ENCODE results near the gene UNC5C.

Gene UNC5C

GRCh38 chr4:95541889-95542607 lies 6.7 kb downstream of the UNC5C start:
- no peak overlapping the region for H3K4me3 ChIP-seq (ENCODE audit: control insufficient read depth, low read depth, low read length)
- DNase-seq (ENCODE audit: low read depth), result no peak
- TF ChIP-seq, protein P1, sequence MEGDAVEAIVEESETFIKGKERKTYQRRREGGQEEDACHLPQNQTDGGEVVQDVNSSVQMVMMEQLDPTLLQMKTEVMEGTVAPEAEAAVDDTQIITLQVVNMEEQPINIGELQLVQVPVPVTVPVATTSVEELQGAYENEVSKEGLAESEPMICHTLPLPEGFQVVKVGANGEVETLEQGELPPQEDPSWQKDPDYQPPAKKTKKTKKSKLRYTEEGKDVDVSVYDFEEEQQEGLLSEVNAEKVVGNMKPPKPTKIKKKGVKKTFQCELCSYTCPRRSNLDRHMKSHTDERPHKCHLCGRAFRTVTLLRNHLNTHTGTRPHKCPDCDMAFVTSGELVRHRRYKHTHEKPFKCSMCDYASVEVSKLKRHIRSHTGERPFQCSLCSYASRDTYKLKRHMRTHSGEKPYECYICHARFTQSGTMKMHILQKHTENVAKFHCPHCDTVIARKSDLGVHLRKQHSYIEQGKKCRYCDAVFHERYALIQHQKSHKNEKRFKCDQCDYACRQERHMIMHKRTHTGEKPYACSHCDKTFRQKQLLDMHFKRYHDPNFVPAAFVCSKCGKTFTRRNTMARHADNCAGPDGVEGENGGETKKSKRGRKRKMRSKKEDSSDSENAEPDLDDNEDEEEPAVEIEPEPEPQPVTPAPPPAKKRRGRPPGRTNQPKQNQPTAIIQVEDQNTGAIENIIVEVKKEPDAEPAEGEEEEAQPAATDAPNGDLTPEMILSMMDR (IDR thresholded peaks at IDR 0.05; ENCODE audit: control insufficient read depth, insufficient read depth, low read depth, low read length, missing control alignments), result no peak

DNA sequence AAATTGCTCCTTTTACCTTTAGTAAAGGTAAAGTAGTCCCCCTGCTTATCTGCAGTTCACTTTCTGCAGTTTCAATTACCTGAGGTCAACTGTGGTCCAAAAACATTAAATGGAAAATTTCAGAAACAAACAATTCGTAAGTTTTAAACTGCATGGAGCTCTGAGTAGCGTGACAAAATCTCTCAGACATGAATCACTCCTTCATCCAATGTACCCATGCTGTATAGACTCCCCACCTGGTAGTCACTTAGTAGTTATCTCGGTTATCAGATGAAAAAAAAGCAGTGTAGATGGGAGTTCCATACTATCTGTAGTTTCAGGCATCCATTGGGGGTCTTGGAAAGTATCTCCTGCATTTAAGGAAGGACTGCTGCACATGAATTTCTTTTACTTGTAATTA lies 7.7 kb downstream of the UNC5C start:
- TF ChIP-seq, protein P1 (IDR thresholded peaks at IDR 0.05; ENCODE audit: control insufficient read depth, insufficient read depth, low read depth, low read length, missing control alignments), result no peak
- H3K4me3 ChIP-seq (ENCODE audit: control insufficient read depth, low read depth, low read length), result no peak overlapping the region
- DNase-seq (ENCODE audit: low read depth), result no peak

DNA sequence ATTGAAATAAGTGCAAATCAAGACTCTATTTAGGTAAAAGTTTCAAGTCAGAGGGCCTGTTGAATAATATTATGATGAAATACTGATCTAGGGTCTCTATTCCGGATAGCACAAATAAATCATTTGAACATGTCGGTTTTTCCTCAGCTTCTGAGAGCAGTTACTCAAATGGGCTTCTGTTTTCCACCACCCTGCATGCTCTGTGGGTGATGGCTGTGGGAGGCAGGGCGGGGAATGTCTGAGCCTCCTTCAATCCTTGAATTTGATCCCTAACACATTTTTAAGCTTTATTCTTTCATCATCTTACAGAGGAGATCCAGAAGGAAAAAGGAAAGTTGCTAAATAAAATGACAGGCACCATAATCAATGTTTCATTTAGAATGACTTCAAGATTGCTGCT lies 8.5 kb downstream of the UNC5C start:
- no peak overlapping the region for H3K4me3 ChIP-seq (ENCODE audit: control insufficient read depth, low read depth, low read length)
- TF ChIP-seq, protein P1 (IDR thresholded peaks at IDR 0.05; ENCODE audit: control insufficient read depth, insufficient read depth, low read depth, low read length, missing control alignments), result no peak
- no peak for DNase-seq (ENCODE audit: low read depth)

- no peak for DNase-seq (ENCODE audit: low read depth)
- H3K4me3 ChIP-seq (ENCODE audit: control insufficient read depth, low read depth, low read length), result no peak overlapping the region
- TF ChIP-seq, protein P1 (IDR thresholded peaks at IDR 0.05; ENCODE audit: control insufficient read depth, insufficient read depth, low read depth, low read length, missing control alignments), result no peak
Observed at GRCh38 chr4:95539106-95539505, 9.7 kb downstream of the UNC5C start.

DNA sequence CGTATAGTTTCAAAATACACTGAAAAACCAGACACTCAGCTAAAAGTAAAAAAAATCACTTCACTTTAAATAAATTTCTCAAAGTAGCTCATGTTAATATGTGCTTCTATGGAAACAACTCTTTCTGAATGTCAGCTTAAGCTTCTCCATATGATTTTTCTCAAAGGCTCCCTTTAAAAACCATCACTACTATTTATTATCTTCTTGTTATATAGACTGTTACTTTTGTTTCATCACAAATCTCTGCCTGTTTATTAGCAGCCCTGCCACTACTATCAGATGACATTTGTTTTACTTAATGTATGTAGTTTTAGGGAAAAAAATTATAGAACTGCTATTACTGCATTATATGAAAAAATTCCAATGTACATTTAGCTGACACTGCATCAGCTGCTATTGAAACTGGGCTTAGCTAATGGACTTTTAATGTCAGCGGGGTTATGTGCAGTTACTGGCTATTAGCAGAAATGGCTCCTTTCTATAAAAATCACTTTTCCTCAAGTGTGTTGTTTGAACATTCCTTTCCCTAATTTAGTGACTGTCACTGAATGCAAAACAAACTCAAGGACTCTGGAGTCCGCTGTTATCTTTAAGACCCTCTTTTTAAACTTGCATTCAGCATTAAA lies 10.8 kb downstream of the UNC5C start:
- no peak for DNase-seq (ENCODE audit: low read depth)
- no peak overlapping the region for H3K4me3 ChIP-seq (ENCODE audit: control insufficient read depth, low read depth, low read length)
- TF ChIP-seq, protein P1 (IDR thresholded peaks at IDR 0.05; ENCODE audit: control insufficient read depth, insufficient read depth, low read depth, low read length, missing control alignments), result no peak

DNA sequence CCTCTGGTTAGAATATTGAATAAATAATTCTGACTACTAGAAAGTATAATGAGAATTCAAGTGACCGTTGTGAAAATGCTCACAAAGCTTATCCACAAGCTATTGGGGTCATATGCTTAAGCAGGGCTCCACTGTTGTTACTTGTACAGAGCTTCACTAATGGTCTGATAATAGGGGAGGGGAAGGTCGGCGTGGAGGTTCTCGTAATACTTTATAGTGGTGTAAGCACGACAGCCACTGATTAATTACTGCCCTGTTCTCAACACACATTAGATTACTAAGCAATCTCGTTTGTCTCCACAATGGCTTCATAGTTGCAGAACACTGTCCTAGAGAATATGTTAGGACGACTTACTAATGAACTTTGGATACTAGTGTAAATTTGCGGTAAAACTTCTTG lies 11.6 kb downstream of the UNC5C start:
- no peak for DNase-seq (ENCODE audit: low read depth)
- H3K4me3 ChIP-seq (ENCODE audit: control insufficient read depth, low read depth, low read length), result no peak overlapping the region
- TF ChIP-seq, protein P1 (IDR thresholded peaks at IDR 0.05; ENCODE audit: control insufficient read depth, insufficient read depth, low read depth, low read length, missing control alignments), result no peak

Measured in AG09309 (cell line).